Testis (tissue), 2 donors: Measurements from ENCODE around the gene SLTM.

Source experiments
- POLR2A ChIP-seq: fragments of 450-650 bp; IDR thresholded peaks from one replicate; pipeline ENCODE4 v1.6.1; 2017; ENCODE audit warnings: antibody characterized with exemption, mild to moderate bottlenecking, moderate library complexity
- TF ChIP-seq, protein P1 (sequence below), 3 experiments: fragments of 450-650 bp in 2 of 3; fragments of 200-600 bp in 1 of 3; sonication (generic) in 1 of 3; IDR thresholded peaks; one replicate each; pipeline ENCODE4 v1.5.1; 2016 to 2019; ENCODE audit warnings: antibody characterized with exemption in 3 of 3, mild to moderate bottlenecking in 2 of 3, moderate library complexity in 1 of 3

DNA sequence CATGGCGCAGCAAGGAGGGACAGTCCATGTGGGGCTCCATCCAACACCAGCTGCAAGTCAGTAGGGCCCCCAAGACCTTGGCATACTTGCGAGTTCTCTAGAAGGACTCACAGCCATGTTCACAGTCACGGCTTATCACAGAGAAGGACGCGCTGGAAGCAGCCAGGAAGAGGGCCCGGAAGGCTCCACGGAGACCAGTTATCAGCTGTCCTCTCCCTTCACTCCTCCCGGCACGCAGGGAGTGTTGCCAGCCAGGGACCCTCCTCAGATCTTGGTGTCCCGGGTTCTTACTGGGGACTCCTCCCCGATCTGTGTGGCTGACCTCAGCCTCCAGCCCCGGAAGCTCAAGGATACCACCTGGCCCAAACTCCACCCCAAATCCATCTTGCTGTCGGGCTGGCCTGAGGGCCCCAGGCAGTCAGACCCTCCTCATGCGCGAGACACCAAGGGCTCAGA lies 68.0 kb downstream of the SLTM start:
- TF ChIP-seq, protein P1, sequence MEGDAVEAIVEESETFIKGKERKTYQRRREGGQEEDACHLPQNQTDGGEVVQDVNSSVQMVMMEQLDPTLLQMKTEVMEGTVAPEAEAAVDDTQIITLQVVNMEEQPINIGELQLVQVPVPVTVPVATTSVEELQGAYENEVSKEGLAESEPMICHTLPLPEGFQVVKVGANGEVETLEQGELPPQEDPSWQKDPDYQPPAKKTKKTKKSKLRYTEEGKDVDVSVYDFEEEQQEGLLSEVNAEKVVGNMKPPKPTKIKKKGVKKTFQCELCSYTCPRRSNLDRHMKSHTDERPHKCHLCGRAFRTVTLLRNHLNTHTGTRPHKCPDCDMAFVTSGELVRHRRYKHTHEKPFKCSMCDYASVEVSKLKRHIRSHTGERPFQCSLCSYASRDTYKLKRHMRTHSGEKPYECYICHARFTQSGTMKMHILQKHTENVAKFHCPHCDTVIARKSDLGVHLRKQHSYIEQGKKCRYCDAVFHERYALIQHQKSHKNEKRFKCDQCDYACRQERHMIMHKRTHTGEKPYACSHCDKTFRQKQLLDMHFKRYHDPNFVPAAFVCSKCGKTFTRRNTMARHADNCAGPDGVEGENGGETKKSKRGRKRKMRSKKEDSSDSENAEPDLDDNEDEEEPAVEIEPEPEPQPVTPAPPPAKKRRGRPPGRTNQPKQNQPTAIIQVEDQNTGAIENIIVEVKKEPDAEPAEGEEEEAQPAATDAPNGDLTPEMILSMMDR (IDR thresholded peaks at IDR 0.05), result no peak
- TF ChIP-seq POLR2A, result no peak
